GM12874 (cell line): ENCODE results near the gene SMAGP.

Experiments
- TF ChIP-seq, protein P1 (sequence below): IDR thresholded peaks from 2 replicates; pipeline ENCODE4 v1.5.1; 2011; ENCODE audit warnings: low read depth, mild to moderate bottlenecking, control low read depth, low read length, moderate library complexity; ENCODE audit not compliant: insufficient read depth

Gene SMAGP

DNA sequence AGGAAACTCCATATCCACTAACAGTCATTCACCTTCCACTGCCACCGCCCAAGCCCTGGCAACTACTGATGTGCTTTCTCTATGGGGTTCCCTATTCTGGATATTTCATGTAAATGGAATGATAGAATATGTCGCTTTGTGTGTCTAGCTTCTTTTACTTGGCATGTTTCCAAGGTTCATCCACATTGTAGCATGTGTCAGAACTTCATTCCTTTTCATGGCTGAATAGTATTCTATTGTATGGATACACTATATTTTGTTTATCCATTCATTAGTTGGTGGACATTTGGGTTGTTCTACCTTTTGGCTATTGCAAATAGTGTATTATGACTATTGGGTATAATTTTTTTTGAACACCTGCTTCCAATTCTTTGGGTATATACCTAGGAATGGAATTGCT, 61.0 kb downstream of the SMAGP start:
- TF ChIP-seq, protein P1, sequence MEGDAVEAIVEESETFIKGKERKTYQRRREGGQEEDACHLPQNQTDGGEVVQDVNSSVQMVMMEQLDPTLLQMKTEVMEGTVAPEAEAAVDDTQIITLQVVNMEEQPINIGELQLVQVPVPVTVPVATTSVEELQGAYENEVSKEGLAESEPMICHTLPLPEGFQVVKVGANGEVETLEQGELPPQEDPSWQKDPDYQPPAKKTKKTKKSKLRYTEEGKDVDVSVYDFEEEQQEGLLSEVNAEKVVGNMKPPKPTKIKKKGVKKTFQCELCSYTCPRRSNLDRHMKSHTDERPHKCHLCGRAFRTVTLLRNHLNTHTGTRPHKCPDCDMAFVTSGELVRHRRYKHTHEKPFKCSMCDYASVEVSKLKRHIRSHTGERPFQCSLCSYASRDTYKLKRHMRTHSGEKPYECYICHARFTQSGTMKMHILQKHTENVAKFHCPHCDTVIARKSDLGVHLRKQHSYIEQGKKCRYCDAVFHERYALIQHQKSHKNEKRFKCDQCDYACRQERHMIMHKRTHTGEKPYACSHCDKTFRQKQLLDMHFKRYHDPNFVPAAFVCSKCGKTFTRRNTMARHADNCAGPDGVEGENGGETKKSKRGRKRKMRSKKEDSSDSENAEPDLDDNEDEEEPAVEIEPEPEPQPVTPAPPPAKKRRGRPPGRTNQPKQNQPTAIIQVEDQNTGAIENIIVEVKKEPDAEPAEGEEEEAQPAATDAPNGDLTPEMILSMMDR, result no peak

DNA sequence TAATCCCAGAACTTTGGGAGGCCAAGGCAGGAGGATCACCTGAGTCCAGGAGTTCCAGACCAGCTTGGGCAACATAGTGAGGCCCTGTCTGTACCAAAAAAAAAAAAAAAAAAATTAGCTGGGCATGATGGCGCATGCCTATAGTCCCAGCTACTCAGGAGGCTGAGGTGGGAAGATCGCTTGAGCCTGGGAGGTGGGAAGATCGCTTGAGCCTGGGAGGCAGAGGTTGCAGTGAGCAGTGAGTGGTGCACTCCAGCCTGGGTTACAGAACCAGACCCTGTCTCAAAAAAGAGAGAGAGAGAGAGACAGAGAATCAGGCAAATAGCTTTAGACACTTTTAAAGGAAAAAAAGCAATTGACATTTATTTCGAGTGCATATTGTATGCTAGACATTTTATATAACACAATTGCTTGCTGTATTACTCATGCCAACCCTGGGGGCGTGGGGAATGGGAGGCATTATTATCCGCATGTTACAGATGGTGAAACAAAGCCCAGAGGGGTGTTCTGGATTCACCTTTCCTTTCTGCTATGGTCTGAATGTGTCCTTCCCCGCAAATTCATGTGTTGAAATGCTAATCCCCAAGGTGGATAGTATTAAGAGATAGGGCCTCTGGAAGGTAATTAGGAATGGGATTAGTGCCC, 62.1 kb downstream of the SMAGP start:
- TF ChIP-seq, protein P1, result no peak

DNA sequence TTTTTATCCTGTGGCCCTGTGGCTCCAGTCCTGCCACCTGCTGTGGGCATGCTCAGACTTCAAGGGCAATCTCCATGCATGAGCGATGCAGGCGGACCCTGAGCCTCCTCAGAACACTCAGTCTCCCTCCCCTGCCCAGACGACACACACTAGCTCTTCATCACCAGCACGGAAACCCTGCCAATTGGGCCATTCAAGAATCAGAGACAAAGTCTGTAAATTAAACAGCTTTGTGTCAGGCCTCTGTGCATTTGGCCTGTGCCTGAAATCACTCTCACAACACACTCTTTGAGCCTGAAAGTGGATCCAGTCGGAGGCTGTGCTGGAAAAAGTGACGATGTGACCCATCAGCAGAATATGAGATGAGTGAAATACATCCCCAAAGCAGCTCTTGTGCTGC, 64.9 kb downstream of the SMAGP start:
- TF ChIP-seq, protein P1, result no peak

DNA sequence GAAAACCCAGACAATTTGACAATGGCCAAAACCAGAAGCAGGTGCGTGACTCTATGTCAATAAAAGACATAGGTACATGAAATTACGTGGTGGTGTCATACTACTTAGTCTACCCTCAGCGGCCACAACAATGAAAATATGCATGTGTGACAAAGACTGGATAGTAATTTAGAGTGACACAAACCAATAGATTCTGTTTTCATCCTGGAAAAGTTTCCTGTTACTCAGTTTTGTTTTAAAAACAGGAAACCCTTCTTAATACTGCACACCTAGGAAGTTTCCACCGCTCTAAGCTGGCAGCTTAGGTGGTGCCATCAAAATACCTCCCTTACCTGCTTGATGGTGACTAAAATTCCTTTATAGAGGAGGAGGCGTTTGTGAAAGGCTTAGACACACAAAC, 67.5 kb downstream of the SMAGP start:
- TF ChIP-seq, protein P1, result no peak

DNA sequence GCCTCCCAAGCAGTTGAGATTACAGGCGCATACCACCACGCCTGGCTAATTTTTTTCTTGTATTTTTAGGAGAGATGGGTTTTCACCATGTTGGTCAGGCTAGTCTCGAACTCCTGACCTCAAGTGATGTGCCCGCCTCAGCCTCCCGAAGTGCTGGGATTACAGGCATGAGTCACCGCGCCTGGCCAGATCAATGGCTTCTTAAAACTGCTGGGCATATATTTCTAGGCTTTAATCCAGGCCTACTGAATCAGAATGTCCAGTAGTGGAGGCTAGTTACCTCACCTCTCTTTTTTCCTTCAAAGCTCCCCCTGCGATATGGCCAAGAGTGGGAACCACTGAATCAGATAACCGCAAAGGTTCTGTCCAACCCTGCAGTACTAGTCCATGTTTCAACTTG, 69.4 kb downstream of the SMAGP start:
- TF ChIP-seq, protein P1, result no peak

DNA sequence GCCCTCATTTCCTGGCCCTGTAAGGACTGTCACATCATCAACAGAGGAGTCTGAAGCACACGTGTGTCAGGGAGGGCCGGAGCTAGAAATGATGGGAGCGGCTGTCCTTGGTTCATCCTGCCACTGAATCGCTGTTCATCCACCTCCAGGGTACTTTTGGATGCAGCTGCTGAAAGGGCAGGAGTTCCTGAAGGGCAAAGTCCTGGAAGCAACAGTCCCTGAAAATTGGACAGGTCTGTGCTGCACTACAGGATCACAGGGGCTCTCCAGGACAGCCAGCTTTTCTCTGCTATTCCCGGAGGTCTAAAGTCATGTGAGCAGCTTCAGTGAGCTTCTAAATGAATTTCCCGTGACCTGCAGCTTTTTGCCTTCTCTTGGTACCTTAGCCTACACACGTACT, 70.1 kb downstream of the SMAGP start:
- TF ChIP-seq, protein P1, result no peak

DNA sequence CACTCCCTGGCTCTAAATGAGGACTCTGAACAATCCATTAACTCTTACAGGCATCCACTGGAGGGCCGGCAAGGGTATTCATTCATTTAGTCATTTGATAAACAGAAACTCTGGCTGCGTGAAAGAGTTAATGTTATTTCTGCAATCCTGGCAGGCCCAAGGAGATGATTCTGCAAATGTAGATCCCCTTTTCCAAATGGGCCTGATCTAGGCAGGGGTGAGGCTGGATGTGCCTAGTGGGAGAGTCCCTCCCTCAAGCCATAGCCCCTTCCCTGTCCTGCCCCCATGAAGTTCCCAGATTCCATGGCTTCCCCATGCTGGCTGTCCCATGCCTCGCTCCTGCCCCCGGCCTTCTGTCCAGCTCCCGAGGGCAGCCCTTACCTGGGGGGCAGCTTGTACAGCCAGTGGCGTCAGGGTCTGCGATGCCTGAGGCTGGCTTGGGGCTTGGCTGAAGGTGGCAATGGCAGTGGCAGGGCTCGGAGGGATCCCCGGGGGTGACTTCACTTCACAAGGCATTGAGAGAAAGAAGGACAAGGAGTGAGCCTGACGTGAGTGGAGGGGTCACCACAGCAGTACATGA, 70.8 kb downstream of the SMAGP start:
- TF ChIP-seq, protein P1, result no peak
